HEK293 (cell line): ENCODE measurements around the gene TLR9.

ENCODE experiments used
- ATF2 ChIP-seq: fragments of 450-650 bp; formaldehyde crosslinking; IDR thresholded peaks from 2 replicates; pipeline ENCODE4 v1.5.1; 2016; ENCODE audit warnings: missing biosample characterization, missing genetic modification characterization, low read depth
- CTCF ChIP-seq: fragments of 450-650 bp; formaldehyde crosslinking; IDR thresholded peaks from 2 replicates; pipeline ENCODE4 v1.5.1; 2016; ENCODE audit warnings: missing biosample characterization, missing genetic modification characterization
- TF ChIP-seq, protein P1 (sequence below): fragments of 450-650 bp; formaldehyde crosslinking; IDR thresholded peaks from 2 replicates; pipeline ENCODE4 v1.5.1; 2016; ENCODE audit warnings: missing biosample characterization, missing genetic modification characterization

- TF ChIP-seq, protein P1, sequence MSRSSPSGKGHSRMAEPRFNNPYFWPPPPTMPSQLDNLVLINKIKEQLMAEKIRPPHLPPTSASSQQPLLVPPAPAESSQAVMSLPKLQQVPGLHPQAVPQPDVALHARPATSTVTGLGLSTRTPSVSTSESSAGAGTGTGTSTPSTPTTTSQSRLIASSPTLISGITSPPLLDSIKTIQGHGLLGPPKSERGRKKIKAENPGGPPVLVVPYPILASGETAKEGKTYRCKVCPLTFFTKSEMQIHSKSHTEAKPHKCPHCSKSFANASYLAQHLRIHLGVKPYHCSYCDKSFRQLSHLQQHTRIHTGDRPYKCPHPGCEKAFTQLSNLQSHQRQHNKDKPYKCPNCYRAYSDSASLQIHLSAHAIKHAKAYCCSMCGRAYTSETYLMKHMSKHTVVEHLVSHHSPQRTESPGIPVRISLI: no peak
- TF ChIP-seq CTCF (no peak), ATF2 (tag by site-specific recombination) (no peak)
These were observed 11.7 kb upstream of the TLR9 start for GRCh38 chr3:52237006-52237656.
